Mucosa of descending colon (tissue), 3 donors: ENCODE results near the gene CTAGE4. TPM values are rescaled to one million over a fixed set of nuclear protein-coding genes. Genes with fewer than 3 reads are reported as not detected.
"Not testable (repeated sequence)": the region's sequence is repeated elsewhere in the genome, so short reads cannot be mapped to it uniquely, and the experiment has no call there.

ENCODE experiments used
- ATAC-seq: fragments of 200-7000 bp; cut with Tn5 transposase; one replicate; pipeline ENCODE4 v1.9.1; 2020; ENCODE audit warnings: mild to moderate bottlenecking, moderate library complexity
- DNase-seq, 3 donors: peaks; one replicate each; pipeline ENCODE4 v3.0.0-alpha.2; 2020
- H3K36me3 ChIP-seq: fragments of 200-600 bp; one replicate; pipeline ENCODE4 v1.8.0; 2021; ENCODE audit warnings: low read depth, mild to moderate bottlenecking
- H3K4me1 ChIP-seq: fragments of 200-600 bp; one replicate; pipeline ENCODE4 v1.8.0; 2021; ENCODE audit warnings: low read depth, mild to moderate bottlenecking
- H3K4me3 ChIP-seq: fragments of 200-600 bp; one replicate; pipeline ENCODE4 v1.8.0; 2021; ENCODE audit warnings: mild to moderate bottlenecking
- H3K9me3 ChIP-seq: fragments of 200-600 bp; one replicate; pipeline ENCODE4 v1.8.0; 2021; ENCODE audit warnings: mild to moderate bottlenecking
- intact Hi-C, 2 donors: fragments of 100-400 bp; cut with DNase I in 1 of 2; cut with micrococcal nuclease in 1 of 2; formaldehyde crosslinking; loops; one replicate each; pipeline versions ENCODE4 v1.11.0 to v1.11.1; 2022; cut with DNase I, micrococcal nuclease
- total RNA-seq, 3 donors: library from RNA; stranded (reverse); fragmentation: NEBNext Ultra II Directional in 2 of 3; extraction: Animal tissue kit (Norgen Biotek cat#: 25700) in 2 of 3; gene quantifications; one replicate each; pipeline versions ENCODE4 v1.2.1 to v1.2.4, GENCODE V29; 2021 to 2023
- donor health status: DM: no; HTN: no; CAD: no; lungs with moderate emphysema.
- donor health status: DM: no; HTN: no; CAD: no.
- donor health status: DM: no; HTN: yes; CAD: no.

The CTAGE4 gene
- total RNA-seq, 3 donors from 2014 or later = 7.3 to 9.5 (median 8.6) TPM

DNA sequence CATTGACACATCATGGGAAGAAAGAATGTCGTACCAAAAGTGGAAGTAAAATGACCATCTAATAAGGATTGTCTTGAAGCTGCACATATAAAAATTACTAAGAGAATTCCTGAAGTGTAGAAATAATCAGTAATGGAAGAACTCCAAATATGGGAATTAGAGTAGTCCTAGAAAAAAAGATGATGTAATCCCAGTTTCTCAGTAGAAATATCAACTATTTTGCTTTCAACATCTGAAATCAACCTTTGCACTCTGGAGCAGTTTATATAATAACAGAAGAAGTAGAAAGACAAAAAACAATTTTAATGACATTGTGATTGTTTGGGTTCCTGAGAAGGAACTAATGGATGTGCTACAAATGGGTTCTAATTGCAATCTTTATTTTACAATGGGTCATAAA, 49.8 kb downstream of the CTAGE4 start:
- intact Hi-C loops, H3K4me3 ChIP-seq, H3K9me3 ChIP-seq, H3K36me3 ChIP-seq, H3K4me1 ChIP-seq, ATAC-seq, DNase-seq: not testable (repeated sequence)

Other genes starting within 250 kb of the CTAGE4 start
- gene OR2F2, start 248.2 kb upstream of the CTAGE4 start, total RNA-seq = not detected
- gene OR2F1, start 228.6 kb upstream of the CTAGE4 start, total RNA-seq = not detected
- gene OR6B1, start 183.1 kb upstream of the CTAGE4 start, total RNA-seq = not detected
- gene OR2A5, start 134.5 kb upstream of the CTAGE4 start, total RNA-seq = not detected
- not detected for gene OR2A25, start 113.7 kb upstream of the CTAGE4 start, total RNA-seq
- not detected for gene OR2A12, start 97.2 kb upstream of the CTAGE4 start, total RNA-seq
- not detected for gene OR2A2, start 73.9 kb upstream of the CTAGE4 start, total RNA-seq
- not detected for gene OR2A14, start 60.3 kb upstream of the CTAGE4 start, total RNA-seq
- 10 to 100 TPM in 2 of 3 donors, under 1 TPM in 1; 0.51 to 62.2 (median 41.7) TPM for gene ARHGEF35, start 12.4 kb downstream of the CTAGE4 start, total RNA-seq
- under 1 TPM in 1 of 3 donors, not detected in 2; 0.32 TPM for gene OR2A42, start 56.1 kb downstream of the CTAGE4 start, total RNA-seq
- gene OR2A7, start 81.3 kb downstream of the CTAGE4 start, total RNA-seq = 10 to 100 TPM; 12.4 to 46.2 (median 16.2) TPM
- 10 to 100 TPM in 1 of 3 donors, 1 to 10 TPM in 2; 1.7 to 13.8 (median 4.0) TPM for gene CTAGE8, start 85.8 kb downstream of the CTAGE4 start, total RNA-seq
- not detected for gene OR2A1, start 129.0 kb downstream of the CTAGE4 start, total RNA-seq
- gene ARHGEF5, start 171.9 kb downstream of the CTAGE4 start, total RNA-seq = 100 to 1,000 TPM in 1 of 3 donors, 10 to 100 TPM in 2; 54.7 to 102 (median 68.9) TPM
- not detected for gene NOBOX, start 220.2 kb downstream of the CTAGE4 start, total RNA-seq